GM20000 (cell line): ENCODE results near the gene AMD1.
A peak's percentile ranks its signal among the peaks of the same experiment; 100 is the strongest.

Source experiments
- DNase-seq: peaks from one replicate; pipeline ENCODE4 v3.0.0; 2012; ENCODE audit warnings: low spot score
- TF ChIP-seq, protein P1 (sequence below): IDR thresholded peaks from 2 replicates; pipeline ENCODE4 v1.5.1; 2012; ENCODE audit warnings: mild to moderate bottlenecking, control low read depth; ENCODE audit errors: extremely low read depth, missing control alignments

Gene AMD1

GRCh38 chr6:110944681-110945151, 70.1 kb downstream of the AMD1 start:
- TF ChIP-seq, protein P1, sequence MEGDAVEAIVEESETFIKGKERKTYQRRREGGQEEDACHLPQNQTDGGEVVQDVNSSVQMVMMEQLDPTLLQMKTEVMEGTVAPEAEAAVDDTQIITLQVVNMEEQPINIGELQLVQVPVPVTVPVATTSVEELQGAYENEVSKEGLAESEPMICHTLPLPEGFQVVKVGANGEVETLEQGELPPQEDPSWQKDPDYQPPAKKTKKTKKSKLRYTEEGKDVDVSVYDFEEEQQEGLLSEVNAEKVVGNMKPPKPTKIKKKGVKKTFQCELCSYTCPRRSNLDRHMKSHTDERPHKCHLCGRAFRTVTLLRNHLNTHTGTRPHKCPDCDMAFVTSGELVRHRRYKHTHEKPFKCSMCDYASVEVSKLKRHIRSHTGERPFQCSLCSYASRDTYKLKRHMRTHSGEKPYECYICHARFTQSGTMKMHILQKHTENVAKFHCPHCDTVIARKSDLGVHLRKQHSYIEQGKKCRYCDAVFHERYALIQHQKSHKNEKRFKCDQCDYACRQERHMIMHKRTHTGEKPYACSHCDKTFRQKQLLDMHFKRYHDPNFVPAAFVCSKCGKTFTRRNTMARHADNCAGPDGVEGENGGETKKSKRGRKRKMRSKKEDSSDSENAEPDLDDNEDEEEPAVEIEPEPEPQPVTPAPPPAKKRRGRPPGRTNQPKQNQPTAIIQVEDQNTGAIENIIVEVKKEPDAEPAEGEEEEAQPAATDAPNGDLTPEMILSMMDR: no peak
- peak; percentile 79 for DNase-seq
